ENCODE measurements around the gene PDXDC1. TPM values are rescaled to one million over a fixed set of nuclear protein-coding genes. Genes with fewer than 3 reads are reported as not detected.
"Not testable (repeated sequence)": the region's sequence is repeated elsewhere in the genome, so short reads cannot be mapped to it uniquely, and the experiment has no call there.

The PDXDC1 gene
- total RNA-seq, 1 donor from 2014 or later: 36.0 TPM

DNA sequence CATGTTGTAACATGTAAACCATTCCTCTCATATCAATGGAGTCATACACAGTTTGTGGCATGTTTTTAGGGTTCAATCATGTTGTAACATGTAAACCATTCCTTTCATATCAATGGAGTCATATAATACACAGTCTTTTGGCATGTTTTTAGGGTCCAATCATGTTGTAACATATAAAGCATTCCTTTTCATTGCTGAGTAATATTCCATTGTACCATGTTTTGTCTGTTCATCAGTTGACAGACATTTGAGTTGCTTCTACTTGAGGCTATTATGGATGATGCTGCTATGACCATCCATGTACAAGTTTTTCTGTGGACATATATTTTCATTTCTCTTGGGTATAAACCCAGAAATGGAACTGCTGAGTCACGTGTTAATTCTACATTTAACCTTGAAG, 106.1 kb downstream of the PDXDC1 start:
- H3K27ac ChIP-seq (ENCODE audit: low read depth, low read length); H3K4me1 ChIP-seq (ENCODE audit: control insufficient read depth in 3 of 3, insufficient read depth in 3 of 3, low read length in 3 of 3); H3K9me3 ChIP-seq (ENCODE audit: control insufficient read depth in 3 of 3, low read length in 3 of 3); H3K27me3 ChIP-seq (ENCODE audit: control insufficient read depth in 3 of 3, insufficient read depth in 3 of 3, low read length in 3 of 3); H3K9ac ChIP-seq (ENCODE audit: low read depth in 1 of 3, low read length in 3 of 3); H3K4me3 ChIP-seq (ENCODE audit: low read length in 3 of 3): not testable (repeated sequence)
- peaks cover 4 to 22% (median 15%) of the 10 kb centered on the region in 3 donors for H3K36me3 ChIP-seq (ENCODE audit: control insufficient read depth in 3 of 3, insufficient read depth in 3 of 3, low read length in 3 of 3)

DNA sequence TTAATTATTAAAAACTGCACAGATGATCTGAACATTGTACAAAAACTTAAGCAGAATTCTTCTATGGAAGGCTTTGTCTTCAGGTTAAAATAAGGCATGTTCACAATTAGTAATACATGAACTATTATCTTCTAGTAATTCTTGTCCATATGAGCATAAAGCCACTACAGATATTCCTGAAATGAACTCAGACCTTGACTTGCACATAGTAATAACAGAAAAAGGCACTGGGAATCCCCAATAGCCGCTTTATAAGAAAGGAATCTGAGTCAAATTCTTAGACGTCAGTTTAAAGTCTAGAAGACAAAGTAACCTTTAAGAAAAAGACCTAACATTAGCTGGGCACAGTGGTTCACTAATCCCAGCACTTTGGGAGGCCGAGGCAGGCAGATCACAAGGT, 108.0 kb downstream of the PDXDC1 start:
- H3K9ac ChIP-seq (ENCODE audit: low read depth in 1 of 3, low read length in 3 of 3); H3K27ac ChIP-seq (ENCODE audit: low read depth, low read length); H3K4me1 ChIP-seq (ENCODE audit: control insufficient read depth in 3 of 3, insufficient read depth in 3 of 3, low read length in 3 of 3); H3K27me3 ChIP-seq (ENCODE audit: control insufficient read depth in 3 of 3, insufficient read depth in 3 of 3, low read length in 3 of 3); H3K9me3 ChIP-seq (ENCODE audit: control insufficient read depth in 3 of 3, low read length in 3 of 3); H3K4me3 ChIP-seq (ENCODE audit: low read length in 3 of 3): not testable (repeated sequence)
- H3K36me3 ChIP-seq (ENCODE audit: control insufficient read depth in 3 of 3, insufficient read depth in 3 of 3, low read length in 3 of 3): peaks cover 0 to 15% (median 14%) of the 10 kb centered on the region in 3 donors

DNA sequence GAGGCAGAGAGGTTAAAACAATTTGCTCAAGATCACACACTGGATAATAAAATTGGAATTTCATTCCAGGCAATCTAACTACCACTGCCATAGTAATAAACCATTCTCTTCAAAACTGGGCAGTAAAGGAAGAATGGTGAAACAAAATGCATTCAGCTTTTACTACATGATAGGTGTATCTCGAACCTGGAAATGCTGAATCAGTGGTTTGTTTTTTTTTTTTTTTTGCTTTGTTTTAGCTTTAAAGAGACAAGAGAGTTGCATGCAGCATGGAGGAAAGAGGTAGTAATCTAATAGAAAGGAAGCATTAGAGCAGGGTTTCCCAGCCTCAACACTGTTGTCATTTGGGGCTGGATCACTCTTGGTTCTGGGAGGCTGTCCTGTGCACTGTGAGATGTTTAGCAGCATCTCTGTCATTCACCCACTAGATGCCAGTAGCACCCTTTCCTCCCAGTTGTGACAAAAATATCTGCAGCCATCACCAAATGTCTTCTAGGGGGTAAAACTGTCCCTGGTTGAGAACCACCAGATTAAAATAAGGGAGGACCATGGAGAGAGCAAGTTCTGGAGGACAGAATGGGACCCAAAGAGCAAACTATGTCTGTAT, 115.9 kb downstream of the PDXDC1 start:
- H3K4me3 ChIP-seq (ENCODE audit: low read length in 3 of 3); H3K4me1 ChIP-seq (ENCODE audit: control insufficient read depth in 3 of 3, insufficient read depth in 3 of 3, low read length in 3 of 3); H3K36me3 ChIP-seq (ENCODE audit: control insufficient read depth in 3 of 3, insufficient read depth in 3 of 3, low read length in 3 of 3); H3K9me3 ChIP-seq (ENCODE audit: control insufficient read depth in 3 of 3, low read length in 3 of 3); H3K27ac ChIP-seq (ENCODE audit: low read depth, low read length); H3K9ac ChIP-seq (ENCODE audit: low read depth in 1 of 3, low read length in 3 of 3); H3K27me3 ChIP-seq (ENCODE audit: control insufficient read depth in 3 of 3, insufficient read depth in 3 of 3, low read length in 3 of 3): not testable (repeated sequence)

DNA sequence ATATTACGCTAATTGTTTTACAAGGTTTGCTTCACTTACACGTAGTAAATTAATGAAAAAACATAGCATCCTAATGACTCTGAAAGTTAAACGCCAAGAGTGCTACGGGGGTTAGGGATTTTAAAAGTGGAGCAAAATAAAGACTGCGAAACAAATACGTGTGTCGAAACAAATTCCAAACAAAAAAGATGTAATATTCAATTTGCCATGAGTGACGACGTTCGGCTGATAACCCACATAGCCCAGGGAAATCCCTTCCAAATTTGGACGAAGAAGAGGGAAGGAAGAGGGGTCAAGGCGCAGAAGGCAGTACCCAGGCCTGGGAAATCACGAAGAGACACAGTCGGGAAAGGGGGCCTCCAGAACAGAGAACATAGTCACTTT, 118.7 kb downstream of the PDXDC1 start:
- not testable (repeated sequence) for H3K36me3 ChIP-seq (ENCODE audit: control insufficient read depth in 3 of 3, insufficient read depth in 3 of 3, low read length in 3 of 3); H3K4me1 ChIP-seq (ENCODE audit: control insufficient read depth in 3 of 3, insufficient read depth in 3 of 3, low read length in 3 of 3); H3K27me3 ChIP-seq (ENCODE audit: control insufficient read depth in 3 of 3, insufficient read depth in 3 of 3, low read length in 3 of 3); H3K9me3 ChIP-seq (ENCODE audit: control insufficient read depth in 3 of 3, low read length in 3 of 3)
- peak overlapping the region; percentile 83 for H3K27ac ChIP-seq (ENCODE audit: low read depth, low read length)
- peak overlapping the region; percentile 88 to 90 (median 88) for H3K9ac ChIP-seq (ENCODE audit: low read depth in 1 of 3, low read length in 3 of 3)
- H3K4me3 ChIP-seq (ENCODE audit: low read length in 3 of 3): peak overlapping the region; percentile 89 to 92 (median 90)

DNA sequence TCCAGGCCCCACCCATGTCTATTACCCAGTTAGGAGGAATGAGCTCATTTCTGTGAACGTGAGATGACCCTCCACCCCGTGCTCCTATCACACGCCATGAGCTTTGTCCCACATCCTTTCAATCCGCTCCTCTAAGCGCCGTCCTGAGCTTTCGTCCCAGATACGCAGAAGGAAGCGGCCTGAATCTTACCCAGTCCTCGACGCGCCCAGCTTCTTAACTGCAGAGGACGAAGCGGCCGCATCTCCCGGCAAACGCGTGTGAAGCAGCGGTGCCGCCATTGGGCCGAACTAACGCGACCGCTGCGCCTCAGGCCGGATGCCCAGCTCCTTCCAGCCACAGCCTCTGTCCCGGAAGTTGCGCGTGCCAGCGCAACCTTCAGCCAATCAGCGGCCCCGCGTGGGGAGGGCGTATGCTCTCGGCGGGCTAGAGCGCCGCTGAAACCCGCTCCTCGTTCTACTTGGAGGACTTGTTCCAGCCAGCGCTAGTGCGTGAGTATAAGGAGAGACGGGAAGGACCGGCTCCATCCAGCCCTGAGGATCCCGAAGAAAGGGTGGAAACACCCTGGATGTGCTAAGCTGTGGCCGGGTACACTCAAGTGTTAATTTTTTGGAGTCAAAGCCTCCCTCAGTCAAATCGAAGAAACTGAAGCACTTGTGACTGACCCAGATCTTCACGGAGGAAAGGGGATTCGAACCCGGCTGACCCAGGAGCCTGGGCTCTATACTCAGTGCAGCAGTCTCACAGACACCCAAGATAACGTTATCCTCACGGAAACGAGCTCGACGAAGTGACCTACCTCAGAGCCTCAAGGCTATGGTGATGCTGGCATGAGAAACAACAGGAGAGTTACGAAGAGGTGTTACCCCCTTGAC, 119.4 kb downstream of the PDXDC1 start, which contains the start of gene RRN3:
Gene RRN3 (minus strand): TSS at position 318 of the 873 bp plus-strand sequence. CDS start 39 bp downstream, at position 279.
- H3K9ac ChIP-seq (ENCODE audit: low read depth in 1 of 3, low read length in 3 of 3): peak within 1 kb of the TSS; percentile 88 to 90 (median 89)
- not testable (repeated sequence) for H3K27me3 ChIP-seq (ENCODE audit: control insufficient read depth in 3 of 3, insufficient read depth in 3 of 3, low read length in 3 of 3); H3K4me1 ChIP-seq (ENCODE audit: control insufficient read depth in 3 of 3, insufficient read depth in 3 of 3, low read length in 3 of 3); H3K36me3 ChIP-seq (ENCODE audit: control insufficient read depth in 3 of 3, insufficient read depth in 3 of 3, low read length in 3 of 3); H3K9me3 ChIP-seq (ENCODE audit: control insufficient read depth in 3 of 3, low read length in 3 of 3)
- H3K4me3 ChIP-seq (ENCODE audit: low read length in 3 of 3): peak within 1 kb of the TSS; percentile 89 to 92 (median 90)
- peak within 1 kb of the TSS; percentile 83 for H3K27ac ChIP-seq (ENCODE audit: low read depth, low read length)

DNA sequence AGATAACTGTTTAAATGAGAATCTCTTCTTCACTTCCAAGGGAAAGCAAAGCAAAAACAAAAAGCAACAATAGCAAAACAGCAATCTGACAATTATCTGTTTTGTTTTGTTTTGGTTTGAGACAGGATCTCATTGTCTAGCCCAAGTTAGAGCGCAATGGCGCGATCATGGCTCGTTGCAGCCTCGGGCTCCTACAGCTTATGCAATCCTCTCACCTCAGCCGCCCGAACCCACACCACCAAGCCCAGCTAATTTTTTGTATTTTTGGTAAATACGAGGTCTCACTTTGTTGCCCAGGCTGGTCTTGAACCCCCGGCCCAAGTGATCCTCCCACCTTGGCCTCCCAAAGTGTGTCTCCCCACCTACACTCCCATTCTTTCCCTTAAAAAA, 121.8 kb downstream of the PDXDC1 start:
- H3K36me3 ChIP-seq (ENCODE audit: control insufficient read depth in 3 of 3, insufficient read depth in 3 of 3, low read length in 3 of 3); H3K9ac ChIP-seq (ENCODE audit: low read depth in 1 of 3, low read length in 3 of 3); H3K4me1 ChIP-seq (ENCODE audit: control insufficient read depth in 3 of 3, insufficient read depth in 3 of 3, low read length in 3 of 3); H3K27ac ChIP-seq (ENCODE audit: low read depth, low read length); H3K4me3 ChIP-seq (ENCODE audit: low read length in 3 of 3); H3K27me3 ChIP-seq (ENCODE audit: control insufficient read depth in 3 of 3, insufficient read depth in 3 of 3, low read length in 3 of 3); H3K9me3 ChIP-seq (ENCODE audit: control insufficient read depth in 3 of 3, low read length in 3 of 3): not testable (repeated sequence)

DNA sequence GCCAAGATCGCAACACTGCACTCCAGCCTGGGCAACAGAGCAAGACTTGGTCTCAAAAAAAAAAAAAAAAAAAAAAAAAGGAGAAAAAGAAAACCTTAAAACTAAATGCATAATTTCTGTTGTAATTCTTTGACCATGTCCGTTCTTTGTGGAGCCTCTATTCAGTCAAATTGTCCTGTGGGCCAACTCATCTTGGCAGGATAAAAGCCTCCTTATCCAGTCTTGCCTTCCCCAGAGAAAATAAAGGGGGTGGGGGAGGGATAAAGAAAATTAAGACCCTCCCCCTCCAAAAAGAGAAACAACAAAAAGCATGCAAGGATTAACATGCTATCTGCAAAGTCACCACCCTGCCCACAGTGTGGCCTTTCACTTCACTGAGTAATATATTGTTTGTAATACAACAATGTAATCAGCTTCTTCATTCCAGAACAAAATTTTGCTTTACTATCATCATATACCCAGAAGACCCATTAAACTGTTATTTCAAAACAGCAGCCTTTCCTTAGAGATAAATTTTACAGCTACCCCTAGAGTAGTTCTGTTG, 124.6 kb downstream of the PDXDC1 start:
- H3K27ac ChIP-seq (ENCODE audit: low read depth, low read length); H3K9ac ChIP-seq (ENCODE audit: low read depth in 1 of 3, low read length in 3 of 3); H3K27me3 ChIP-seq (ENCODE audit: control insufficient read depth in 3 of 3, insufficient read depth in 3 of 3, low read length in 3 of 3); H3K4me3 ChIP-seq (ENCODE audit: low read length in 3 of 3); H3K4me1 ChIP-seq (ENCODE audit: control insufficient read depth in 3 of 3, insufficient read depth in 3 of 3, low read length in 3 of 3); H3K36me3 ChIP-seq (ENCODE audit: control insufficient read depth in 3 of 3, insufficient read depth in 3 of 3, low read length in 3 of 3); H3K9me3 ChIP-seq (ENCODE audit: control insufficient read depth in 3 of 3, low read length in 3 of 3): not testable (repeated sequence)

DNA sequence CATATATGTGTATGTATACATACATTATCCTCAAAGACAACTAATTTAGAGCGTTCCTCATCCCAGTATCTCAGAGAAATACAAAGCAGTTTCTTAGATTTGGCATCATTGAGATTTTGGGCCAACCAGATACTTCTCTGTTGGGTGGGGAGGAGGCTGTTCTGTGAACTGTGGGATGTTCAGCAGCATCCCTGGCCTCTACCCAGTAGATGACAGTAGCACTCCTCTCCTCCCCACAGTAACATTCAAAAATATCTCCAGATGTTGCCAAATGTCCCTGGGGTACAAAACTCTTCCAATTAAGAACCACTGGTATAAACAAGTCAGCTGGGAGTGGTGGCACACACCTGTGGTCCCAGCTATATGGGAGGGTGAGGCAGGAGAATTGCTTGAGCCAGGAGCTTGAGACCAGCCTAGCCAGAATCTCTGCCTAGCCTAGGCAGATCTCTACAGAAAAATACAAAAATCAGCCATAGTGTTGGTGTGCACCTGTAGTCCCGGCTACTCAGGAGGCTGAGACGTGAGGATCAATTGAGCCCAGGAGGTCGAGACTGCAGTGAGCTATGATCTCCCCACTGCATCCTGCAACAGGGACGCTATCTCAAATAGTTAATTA, 125.7 kb downstream of the PDXDC1 start:
- not testable (repeated sequence) for H3K4me3 ChIP-seq (ENCODE audit: low read length in 3 of 3); H3K27ac ChIP-seq (ENCODE audit: low read depth, low read length); H3K36me3 ChIP-seq (ENCODE audit: control insufficient read depth in 3 of 3, insufficient read depth in 3 of 3, low read length in 3 of 3); H3K9me3 ChIP-seq (ENCODE audit: control insufficient read depth in 3 of 3, low read length in 3 of 3); H3K9ac ChIP-seq (ENCODE audit: low read depth in 1 of 3, low read length in 3 of 3); H3K27me3 ChIP-seq (ENCODE audit: control insufficient read depth in 3 of 3, insufficient read depth in 3 of 3, low read length in 3 of 3); H3K4me1 ChIP-seq (ENCODE audit: control insufficient read depth in 3 of 3, insufficient read depth in 3 of 3, low read length in 3 of 3)

DNA sequence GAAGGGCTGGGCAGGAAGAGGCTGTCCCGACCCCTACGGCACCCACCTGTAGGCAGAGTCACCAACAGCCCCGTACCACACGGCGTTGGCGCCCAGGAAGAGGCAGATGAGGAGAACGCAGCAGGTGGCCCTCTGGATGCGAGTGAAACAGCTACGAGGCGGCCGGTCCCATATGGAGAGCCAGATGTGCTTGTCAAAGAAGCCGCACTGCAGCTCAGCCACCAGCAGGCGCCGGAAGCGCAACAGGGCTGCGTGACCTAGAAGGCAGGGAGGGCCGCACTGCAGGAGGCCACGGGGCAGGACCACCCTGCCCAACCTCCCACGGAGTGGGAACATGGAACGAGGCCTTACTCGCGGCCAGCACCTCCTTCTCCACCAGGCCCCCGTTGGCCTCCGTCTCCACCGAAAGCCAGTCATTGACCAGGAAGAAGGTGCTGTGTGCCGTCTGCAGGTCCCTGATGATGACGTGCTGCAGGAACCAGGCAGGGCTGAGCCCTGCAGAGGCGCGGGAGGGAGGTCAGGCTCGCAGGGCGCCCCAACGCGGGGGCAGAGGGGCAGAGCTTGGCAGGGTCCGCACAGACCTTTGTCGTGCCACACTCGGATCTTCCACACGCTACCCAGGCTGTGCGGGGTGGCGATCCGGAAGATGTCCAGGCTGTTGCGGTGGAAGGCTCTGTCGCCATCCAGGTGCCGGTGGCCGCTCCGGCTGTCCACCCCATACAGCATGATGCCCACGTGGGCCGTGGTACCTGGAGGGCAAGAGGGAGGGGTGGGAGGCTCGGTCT, 153.0 kb downstream of the PDXDC1 start:
- not testable (repeated sequence) for H3K27me3 ChIP-seq (ENCODE audit: control insufficient read depth in 3 of 3, insufficient read depth in 3 of 3, low read length in 3 of 3); H3K4me1 ChIP-seq (ENCODE audit: control insufficient read depth in 3 of 3, insufficient read depth in 3 of 3, low read length in 3 of 3); H3K4me3 ChIP-seq (ENCODE audit: low read length in 3 of 3); H3K27ac ChIP-seq (ENCODE audit: low read depth, low read length); H3K9ac ChIP-seq (ENCODE audit: low read depth in 1 of 3, low read length in 3 of 3); H3K9me3 ChIP-seq (ENCODE audit: control insufficient read depth in 3 of 3, low read length in 3 of 3); H3K36me3 ChIP-seq (ENCODE audit: control insufficient read depth in 3 of 3, insufficient read depth in 3 of 3, low read length in 3 of 3)

All from skeletal muscle tissue (tissue), 4 donors.